GM06990 (cell line): Measurements from ENCODE around the gene MT4.

ENCODE experiments used
- DNase-seq: peaks from one replicate; pipeline ENCODE4 v3.0.0-alpha.2; 2011; ENCODE audit not compliant: insufficient read length; ENCODE audit errors: extremely low read depth
- H3K27me3 ChIP-seq: replicated peaks from 2 replicates; pipeline ENCODE4 v1.6.0; 2011; ENCODE audit warnings: low read length; ENCODE audit not compliant: control insufficient read depth, insufficient read depth
- H3K36me3 ChIP-seq: 2 replicates; pipeline ENCODE4 v1.5.1; 2011; ENCODE audit warnings: low read length; ENCODE audit not compliant: control insufficient read depth, insufficient read depth
- H3K4me3 ChIP-seq: replicated peaks from 2 replicates; pipeline ENCODE4 v1.5.1; 2011; ENCODE audit warnings: low read depth, mild to moderate bottlenecking, control low read depth, low read length
- TF ChIP-seq, protein P1 (sequence below): IDR thresholded peaks from 2 replicates; pipeline ENCODE4 v1.5.1; 2011; ENCODE audit warnings: low read length, control low read depth, mild to moderate bottlenecking, inconsistent platforms; ENCODE audit not compliant: insufficient read depth, poor library complexity, severe bottlenecking

MT4 gene

DNA sequence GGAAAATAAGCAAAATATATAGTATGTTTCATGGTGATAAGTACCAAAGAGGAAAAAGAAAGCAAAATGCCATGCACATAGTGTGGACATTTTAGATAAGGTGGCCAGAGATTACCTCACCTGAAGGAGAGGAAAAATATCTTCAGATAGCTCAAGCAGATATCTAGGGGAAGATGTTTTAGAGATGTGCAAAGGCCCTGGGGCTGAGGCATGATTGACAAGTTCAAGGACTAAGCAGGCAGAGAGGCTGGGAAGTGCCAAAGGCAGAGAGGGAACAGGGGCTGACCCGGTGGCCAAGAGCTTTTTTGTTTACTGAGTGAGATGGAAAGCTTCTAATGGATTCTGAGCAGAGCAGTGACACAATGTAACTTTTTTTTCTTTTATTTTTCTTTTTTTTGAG lies 4.4 kb upstream of the MT4 start:
- H3K36me3 ChIP-seq, result no peaks in the 10 kb centered on the region
- no peak for DNase-seq
- H3K27me3 ChIP-seq, result no peaks in the 10 kb centered on the region; the same call in none of the 2 replicates
- TF ChIP-seq, protein P1, sequence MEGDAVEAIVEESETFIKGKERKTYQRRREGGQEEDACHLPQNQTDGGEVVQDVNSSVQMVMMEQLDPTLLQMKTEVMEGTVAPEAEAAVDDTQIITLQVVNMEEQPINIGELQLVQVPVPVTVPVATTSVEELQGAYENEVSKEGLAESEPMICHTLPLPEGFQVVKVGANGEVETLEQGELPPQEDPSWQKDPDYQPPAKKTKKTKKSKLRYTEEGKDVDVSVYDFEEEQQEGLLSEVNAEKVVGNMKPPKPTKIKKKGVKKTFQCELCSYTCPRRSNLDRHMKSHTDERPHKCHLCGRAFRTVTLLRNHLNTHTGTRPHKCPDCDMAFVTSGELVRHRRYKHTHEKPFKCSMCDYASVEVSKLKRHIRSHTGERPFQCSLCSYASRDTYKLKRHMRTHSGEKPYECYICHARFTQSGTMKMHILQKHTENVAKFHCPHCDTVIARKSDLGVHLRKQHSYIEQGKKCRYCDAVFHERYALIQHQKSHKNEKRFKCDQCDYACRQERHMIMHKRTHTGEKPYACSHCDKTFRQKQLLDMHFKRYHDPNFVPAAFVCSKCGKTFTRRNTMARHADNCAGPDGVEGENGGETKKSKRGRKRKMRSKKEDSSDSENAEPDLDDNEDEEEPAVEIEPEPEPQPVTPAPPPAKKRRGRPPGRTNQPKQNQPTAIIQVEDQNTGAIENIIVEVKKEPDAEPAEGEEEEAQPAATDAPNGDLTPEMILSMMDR, result no peak
- H3K4me3 ChIP-seq, result no peak overlapping the region

DNA sequence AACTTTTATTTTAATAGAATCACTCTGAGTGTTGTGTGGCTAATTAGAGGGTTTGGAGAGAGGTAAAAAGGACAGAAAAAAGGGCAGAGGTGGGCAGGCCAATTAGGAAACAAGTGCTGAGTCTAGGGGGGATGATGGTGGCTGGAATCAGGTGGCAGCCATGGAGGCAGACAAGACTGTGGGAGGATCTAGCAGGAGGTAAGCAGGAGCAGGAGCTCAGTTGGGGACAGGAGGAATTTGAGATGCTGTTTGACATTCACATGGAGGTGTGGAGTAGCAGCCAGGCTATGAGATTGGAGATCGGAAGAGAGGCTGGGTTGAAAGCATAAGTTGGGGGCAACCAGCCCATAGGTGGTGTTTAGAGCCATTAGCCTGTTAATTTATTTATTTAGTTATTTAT lies 3.7 kb upstream of the MT4 start:
- H3K27me3 ChIP-seq, result no peaks in the 10 kb centered on the region; the same call in none of the 2 replicates
- DNase-seq, result no peak
- H3K36me3 ChIP-seq, result no peaks in the 10 kb centered on the region
- no peak overlapping the region for H3K4me3 ChIP-seq
- TF ChIP-seq, protein P1, result no peak

DNA sequence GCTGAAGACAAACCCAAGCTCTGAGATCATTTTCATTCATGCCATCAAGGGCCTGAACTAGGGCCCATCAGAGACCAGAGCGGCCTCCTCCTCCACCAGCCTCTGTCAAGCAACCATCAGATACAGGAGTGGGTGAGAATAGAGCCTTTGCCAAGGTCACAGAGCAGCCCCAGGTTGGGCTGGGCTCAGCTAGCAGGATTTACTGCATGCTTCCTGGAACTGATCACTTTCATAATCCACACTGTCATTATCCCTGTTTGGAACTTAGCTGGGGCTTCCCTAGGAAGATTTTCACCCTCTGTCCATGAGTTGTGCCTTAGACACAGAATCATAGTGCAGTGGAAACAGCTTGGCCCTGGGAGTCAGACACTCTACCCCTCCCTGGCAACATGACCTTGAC lies 5.1 kb downstream of the MT4 start:
- Histone ChIP-seq H3K4me3 (no peak overlapping the region), H3K36me3 (no peaks in the 10 kb centered on the region), H3K27me3 (no peaks in the 10 kb centered on the region)
- DNase-seq, result no peak
- TF ChIP-seq, protein P1, result no peak

DNA sequence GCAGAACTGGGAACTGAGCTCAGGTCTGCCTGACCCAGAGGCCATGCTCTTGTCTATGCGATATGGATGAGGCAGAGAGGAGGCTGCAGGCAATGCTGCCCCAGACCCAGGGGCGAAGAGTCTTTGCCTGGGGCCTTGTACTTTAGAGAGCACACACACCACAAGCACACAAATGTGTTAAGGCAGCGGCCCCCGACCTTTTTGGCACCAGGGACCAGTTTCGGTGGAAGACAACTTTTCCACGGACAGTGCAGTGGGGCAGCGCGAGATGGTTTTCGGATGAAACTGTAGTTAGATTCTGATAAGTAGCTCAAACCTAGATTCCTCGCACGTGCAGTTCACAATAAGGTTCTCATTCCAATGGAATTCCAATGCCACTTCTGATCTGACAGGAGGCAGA lies 6.7 kb downstream of the MT4 start:
- Histone ChIP-seq H3K36me3 (no peaks in the 10 kb centered on the region), H3K4me3 (no peak overlapping the region), H3K27me3 (no peaks in the 10 kb centered on the region; the same call in 1 of the 2 replicates)
- TF ChIP-seq, protein P1, result no peak
- DNase-seq, result no peak

DNA sequence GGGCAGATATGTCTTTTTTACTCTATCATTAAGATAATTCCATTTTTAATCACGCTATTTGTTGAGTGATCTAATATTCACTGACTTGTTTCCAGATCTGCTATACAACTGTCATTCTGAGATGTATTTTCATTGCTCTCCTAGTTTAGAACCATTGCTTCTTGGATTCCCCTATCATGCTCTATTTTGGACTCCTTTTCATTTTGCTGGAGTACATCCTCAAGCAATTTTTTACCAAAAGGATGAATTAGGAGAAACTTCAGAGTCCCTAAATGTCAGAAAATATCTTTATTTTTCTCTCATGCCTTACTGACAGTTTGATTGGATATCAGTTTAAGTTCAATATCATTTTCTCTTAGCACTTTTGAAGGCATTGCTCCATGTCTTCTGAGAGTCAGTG lies 9.8 kb downstream of the MT4 start:
- H3K27me3 ChIP-seq, result no peaks in the 10 kb centered on the region; the same call in 1 of the 2 replicates
- DNase-seq, result no peak
- TF ChIP-seq, protein P1, result no peak

More for the DNA sequence above, 9.8 kb downstream of the MT4 start:
- Histone ChIP-seq H3K36me3 (no peaks in the 10 kb centered on the region), H3K4me3 (no peak overlapping the region)
